Measurements from ENCODE around the gene LOX. TPM values are rescaled to one million over a fixed set of nuclear protein-coding genes. Genes with fewer than 3 reads are reported as not detected.

The LOX gene
- total RNA-seq, 3 donors from 2014 or later (not counting 1 experiment from before 2014, with no cell fraction given): 0.05 to 0.16 TPM; not detected in 1

GRCh38 chr5:122050959-122051358 lies 27.1 kb downstream of the LOX start:
- Histone ChIP-seq H3K4me1 (ENCODE audit: control insufficient read depth, insufficient read depth, low read length) (no peaks in the 10 kb centered on the region), H3K9me3 (ENCODE audit: control insufficient read depth, insufficient read depth, low read length) (no peaks in the 10 kb centered on the region), H3K27me3 (ENCODE audit: control insufficient read depth, insufficient read depth, low read length) (no peaks in the 10 kb centered on the region), H3K36me3 (ENCODE audit: control insufficient read depth, insufficient read depth, low read length) (no peaks in the 10 kb centered on the region), H3K4me3 (ENCODE audit: low read length) (no peak overlapping the region), H3K27ac (ENCODE audit: low read length) (no peak overlapping the region)
- Mint-ChIP-seq H3K27me3 (ENCODE audit: low read depth in 2 of 2) (no peaks in the 10 kb centered on the region), H3K36me3 (no peaks in the 10 kb centered on the region), H3K27ac (no peak overlapping the region), H3K4me1 (no peaks in the 10 kb centered on the region), H3K9me3 (peaks cover 0 to 3% of the 10 kb centered on the region in 2 donors), H3K4me3 (no peak overlapping the region)
- no peak for DNase-seq
- TF ChIP-seq, protein P1, sequence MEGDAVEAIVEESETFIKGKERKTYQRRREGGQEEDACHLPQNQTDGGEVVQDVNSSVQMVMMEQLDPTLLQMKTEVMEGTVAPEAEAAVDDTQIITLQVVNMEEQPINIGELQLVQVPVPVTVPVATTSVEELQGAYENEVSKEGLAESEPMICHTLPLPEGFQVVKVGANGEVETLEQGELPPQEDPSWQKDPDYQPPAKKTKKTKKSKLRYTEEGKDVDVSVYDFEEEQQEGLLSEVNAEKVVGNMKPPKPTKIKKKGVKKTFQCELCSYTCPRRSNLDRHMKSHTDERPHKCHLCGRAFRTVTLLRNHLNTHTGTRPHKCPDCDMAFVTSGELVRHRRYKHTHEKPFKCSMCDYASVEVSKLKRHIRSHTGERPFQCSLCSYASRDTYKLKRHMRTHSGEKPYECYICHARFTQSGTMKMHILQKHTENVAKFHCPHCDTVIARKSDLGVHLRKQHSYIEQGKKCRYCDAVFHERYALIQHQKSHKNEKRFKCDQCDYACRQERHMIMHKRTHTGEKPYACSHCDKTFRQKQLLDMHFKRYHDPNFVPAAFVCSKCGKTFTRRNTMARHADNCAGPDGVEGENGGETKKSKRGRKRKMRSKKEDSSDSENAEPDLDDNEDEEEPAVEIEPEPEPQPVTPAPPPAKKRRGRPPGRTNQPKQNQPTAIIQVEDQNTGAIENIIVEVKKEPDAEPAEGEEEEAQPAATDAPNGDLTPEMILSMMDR (IDR thresholded peaks at IDR 0.05): no peak
- intact Hi-C loops (cut with micrococcal nuclease): no loop called here
- no peak for ATAC-seq

GRCh38 chr5:122040636-122041302 lies 37.3 kb downstream of the LOX start:
- H3K36me3 Mint-ChIP-seq: peaks cover 13% of the 10 kb centered on the region
- DNase-seq (no peak), ATAC-seq (no peak)
- intact Hi-C loops (cut with micrococcal nuclease): no loop called here
- H3K27me3 ChIP-seq (ENCODE audit: control insufficient read depth, insufficient read depth, low read length): no peaks in the 10 kb centered on the region
- H3K36me3 ChIP-seq (ENCODE audit: control insufficient read depth, insufficient read depth, low read length): no peaks in the 10 kb centered on the region
- H3K4me3 Mint-ChIP-seq: no peak overlapping the region
- WGBS (ENCODE audit: insufficient coverage): 100% methylated on average over 1 of the region's 3 CpGs
- no peaks in the 10 kb centered on the region for H3K9me3 Mint-ChIP-seq
- no peaks in the 10 kb centered on the region for H3K27me3 Mint-ChIP-seq (ENCODE audit: low read depth in 2 of 2)
- no peak overlapping the region for H3K27ac Mint-ChIP-seq
- no peaks in the 10 kb centered on the region for H3K4me1 ChIP-seq (ENCODE audit: control insufficient read depth, insufficient read depth, low read length)
- H3K4me1 Mint-ChIP-seq: no peaks in the 10 kb centered on the region
- no peak overlapping the region for H3K4me3 ChIP-seq (ENCODE audit: low read length)
- H3K9me3 ChIP-seq (ENCODE audit: control insufficient read depth, insufficient read depth, low read length): no peaks in the 10 kb centered on the region
- TF ChIP-seq, protein P1 (IDR thresholded peaks at IDR 0.05): no peak
- no peak overlapping the region for H3K27ac ChIP-seq (ENCODE audit: low read length)

- Mint-ChIP-seq H3K4me1 (no peaks in the 10 kb centered on the region), H3K9me3 (no peaks in the 10 kb centered on the region), H3K27ac (no peak overlapping the region), H3K27me3 (ENCODE audit: low read depth in 2 of 2) (no peaks in the 10 kb centered on the region), H3K4me3 (no peak overlapping the region), H3K36me3 (no peaks in the 10 kb centered on the region)
- Histone ChIP-seq H3K4me3 (ENCODE audit: low read length) (no peak overlapping the region), H3K36me3 (ENCODE audit: control insufficient read depth, insufficient read depth, low read length) (no peaks in the 10 kb centered on the region), H3K27ac (ENCODE audit: low read length) (no peak overlapping the region), H3K27me3 (ENCODE audit: control insufficient read depth, insufficient read depth, low read length) (no peaks in the 10 kb centered on the region), H3K4me1 (ENCODE audit: control insufficient read depth, insufficient read depth, low read length) (no peaks in the 10 kb centered on the region), H3K9me3 (ENCODE audit: control insufficient read depth, insufficient read depth, low read length) (no peaks in the 10 kb centered on the region)
- ATAC-seq (no peak), DNase-seq (no peak)
- TF ChIP-seq, protein P1 (IDR thresholded peaks at IDR 0.05): no peak
- intact Hi-C loops (cut with micrococcal nuclease): no loop called here
- 93% methylated on average over 4 of the region's 4 CpGs for WGBS (ENCODE audit: insufficient coverage)
Observed at GRCh38 chr5:122036326-122036725, 41.7 kb downstream of the LOX start.

GRCh38 chr5:122035913-122036312 lies 42.1 kb downstream of the LOX start:
- Mint-ChIP-seq H3K4me3 (no peak overlapping the region), H3K27me3 (ENCODE audit: low read depth in 2 of 2) (no peaks in the 10 kb centered on the region), H3K27ac (no peak overlapping the region), H3K36me3 (no peaks in the 10 kb centered on the region), H3K4me1 (no peaks in the 10 kb centered on the region), H3K9me3 (no peaks in the 10 kb centered on the region)
- ATAC-seq (no peak), DNase-seq (no peak)
- no peaks in the 10 kb centered on the region for H3K36me3 ChIP-seq (ENCODE audit: control insufficient read depth, insufficient read depth, low read length)
- intact Hi-C loops (cut with micrococcal nuclease): no loop called here
- H3K4me1 ChIP-seq (ENCODE audit: control insufficient read depth, insufficient read depth, low read length): no peaks in the 10 kb centered on the region
- H3K27me3 ChIP-seq (ENCODE audit: control insufficient read depth, insufficient read depth, low read length): no peaks in the 10 kb centered on the region
- H3K4me3 ChIP-seq (ENCODE audit: low read length): no peak overlapping the region
- no peaks in the 10 kb centered on the region for H3K9me3 ChIP-seq (ENCODE audit: control insufficient read depth, insufficient read depth, low read length)
- 95% methylated on average over 2 of the region's 2 CpGs for WGBS (ENCODE audit: insufficient coverage)
- no peak overlapping the region for H3K27ac ChIP-seq (ENCODE audit: low read length)
- TF ChIP-seq, protein P1 (IDR thresholded peaks at IDR 0.05): no peak

Measured in natural killer cell (primary cell).